WI38 (cell line): ENCODE measurements around the gene ARMC5.

Experiments used
- H3K4me3 ChIP-seq: 2 replicates; pipeline ENCODE4 v1.5.1; 2011; ENCODE audit warnings: low read depth, mild to moderate bottlenecking, control low read depth, low read length
- CTCF ChIP-seq: IDR thresholded peaks from 2 replicates; pipeline ENCODE4 v1.5.1; 2012; ENCODE audit warnings: low read depth, mild to moderate bottlenecking, control low read depth, low read length

The ARMC5 gene

GRCh38 chr16:31471875-31472708, 12.8 kb downstream of the ARMC5 start, which contains the start of gene TGFB1I1:
Gene TGFB1I1 (plus strand): TSS chr16:31472152. CDS start chr16:31472189, 37 bp downstream.
- no peak for TF ChIP-seq CTCF
- H3K4me3 ChIP-seq, result peak within 1 kb of the TSS; percentile 70

DNA sequence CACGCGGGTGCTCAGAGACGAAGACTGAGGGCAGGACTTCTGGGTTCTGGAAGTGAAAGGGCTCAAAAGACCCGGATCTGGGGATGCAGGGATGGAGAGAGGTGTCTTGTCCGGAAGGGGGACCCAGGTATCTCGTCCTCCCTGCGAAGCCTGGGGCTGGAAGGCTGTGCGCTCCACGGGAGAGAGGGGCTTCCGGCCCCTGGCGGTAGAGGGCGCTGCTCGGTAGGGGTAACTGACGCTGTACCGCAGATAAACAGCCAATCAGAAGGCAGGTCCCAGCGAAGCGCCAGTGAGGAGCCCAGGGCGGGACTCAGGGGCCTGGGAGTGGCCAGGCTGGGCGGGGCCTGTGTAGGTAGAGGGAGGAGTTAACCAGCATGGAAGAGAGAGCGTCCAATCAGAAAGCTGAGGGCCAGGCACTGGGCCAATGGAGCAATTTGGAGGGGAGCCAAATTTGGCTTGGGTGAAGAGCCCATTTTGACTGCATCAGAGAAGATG, 13.5 kb downstream of the ARMC5 start:
- TF ChIP-seq CTCF, result peak; percentile 79
- H3K4me3 ChIP-seq, result peak overlapping the region; percentile 70

DNA sequence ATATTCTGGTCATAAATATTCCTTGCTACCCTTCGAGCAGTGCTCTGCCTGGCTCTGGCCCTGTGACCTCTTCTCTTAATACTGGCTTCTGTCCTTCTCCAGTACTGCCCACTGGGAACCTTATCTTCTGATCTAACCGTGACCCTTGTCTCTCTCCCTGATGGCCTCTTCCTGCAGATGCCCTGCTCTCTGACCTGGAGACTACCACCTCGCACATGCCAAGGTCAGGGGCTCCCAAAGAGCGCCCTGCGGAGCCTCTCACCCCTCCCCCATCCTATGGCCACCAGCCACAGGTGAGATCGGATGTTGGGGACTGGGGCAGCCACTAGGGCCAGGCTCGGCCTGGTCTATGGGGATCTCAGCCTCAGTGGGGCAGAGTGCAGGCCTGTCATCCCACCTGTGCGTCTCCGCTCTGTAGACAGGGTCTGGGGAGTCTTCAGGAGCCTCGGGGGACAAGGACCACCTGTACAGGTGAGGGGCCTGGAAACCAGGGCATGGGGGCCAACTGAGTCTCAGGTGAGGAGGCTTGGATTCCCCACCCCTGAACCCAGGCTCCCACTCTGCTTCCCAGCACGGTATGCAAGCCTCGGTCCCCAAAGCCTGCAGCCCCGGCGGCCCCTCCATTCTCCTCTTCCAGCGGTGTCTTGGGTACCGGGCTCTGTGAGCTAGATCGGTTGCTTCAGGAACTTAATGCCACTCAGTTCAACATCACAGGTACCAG, 14.1 kb downstream of the ARMC5 start:
- peak overlapping the region; percentile 70 for H3K4me3 ChIP-seq
- TF ChIP-seq CTCF, result no peak

DNA sequence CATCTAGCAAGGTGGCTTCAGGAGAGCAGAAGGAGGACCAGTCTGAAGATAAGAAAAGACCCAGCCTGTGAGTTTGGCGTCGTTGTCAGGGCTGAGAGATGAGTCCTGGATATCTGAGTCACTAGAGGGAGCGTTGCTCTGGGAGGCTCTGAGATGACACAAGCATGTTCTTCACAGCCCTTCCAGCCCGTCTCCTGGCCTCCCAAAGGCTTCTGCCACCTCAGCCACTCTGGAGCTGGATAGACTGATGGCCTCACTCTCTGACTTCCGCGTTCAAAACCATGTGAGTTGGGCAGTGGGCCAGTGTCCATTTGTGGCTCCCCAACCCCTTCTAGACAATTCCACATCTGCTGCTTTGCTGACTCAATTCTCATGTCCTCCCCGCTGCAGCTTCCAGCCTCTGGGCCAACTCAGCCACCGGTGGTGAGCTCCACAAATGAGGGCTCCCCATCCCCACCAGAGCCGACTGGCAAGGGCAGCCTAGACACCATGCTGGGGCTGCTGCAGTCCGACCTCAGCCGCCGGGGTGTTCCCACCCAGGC, 14.9 kb downstream of the ARMC5 start:
- H3K4me3 ChIP-seq, result no peak overlapping the region
- no peak for TF ChIP-seq CTCF

- no peak for TF ChIP-seq CTCF
Measured at GRCh38 chr16:31474773-31475738, 15.8 kb downstream of the ARMC5 start.

GRCh38 chr16:31475946-31476302, 16.6 kb downstream of the ARMC5 start:
- TF ChIP-seq CTCF, result no peak
- H3K4me3 ChIP-seq, result no peak overlapping the region

More at GRCh38 chr16:31474773-31475738, 15.8 kb downstream of the ARMC5 start:
- no peak overlapping the region for H3K4me3 ChIP-seq
